ENCODE data around the gene ERF. TPM values are rescaled to one million over a fixed set of nuclear protein-coding genes. Genes with fewer than 3 reads are reported as not detected.

Gene ERF
- total and polyA plus RNA-seq, 7 donors = 18.6 to 42.8 (median 23.6) TPM

Other genes with a start within 250 kb of the ERF start
- gene GRIK5, start 184.9 kb downstream of the ERF start, total RNA-seq = 10 to 100 TPM in 3 of 4 donors, 1 to 10 TPM in 1; 8.4 to 23.3 (median 13.3) TPM
- gene GRIK5, start 184.9 kb downstream of the ERF start, polyA plus RNA-seq = 1 to 10 TPM in 1 of 3 donors, under 1 TPM in 1, not detected in 1; under 0.01 to 2.7 TPM
- gene ZNF574, start 179.0 kb downstream of the ERF start, total RNA-seq = 10 to 100 TPM; 12.5 to 14.6 (median 13.1) TPM
- gene ZNF574, start 179.0 kb downstream of the ERF start, polyA plus RNA-seq = 1 to 10 TPM; 3.0 to 9.3 (median 5.5) TPM
- gene POU2F2, start 122.7 kb downstream of the ERF start, total RNA-seq = 1 to 10 TPM; 1.2 to 3.0 (median 2.5) TPM
- gene POU2F2, start 122.7 kb downstream of the ERF start, polyA plus RNA-seq = 10 to 100 TPM in 1 of 3 donors, 1 to 10 TPM in 1, under 1 TPM in 1; 0.60 to 19.0 (median 1.6) TPM
- gene DEDD2, start 37.5 kb downstream of the ERF start, total RNA-seq = 10 to 100 TPM; 28.5 to 41.3 (median 36.3) TPM
- gene DEDD2, start 37.5 kb downstream of the ERF start, polyA plus RNA-seq = 10 to 100 TPM; 42.2 to 87.6 (median 49.9) TPM
- 1 to 10 TPM; 2.2 to 6.1 (median 4.3) TPM for gene ZNF526, start 34.8 kb downstream of the ERF start, total RNA-seq
- 1 to 10 TPM; 3.0 to 6.8 (median 3.2) TPM for gene ZNF526, start 34.8 kb downstream of the ERF start, polyA plus RNA-seq
- gene GSK3A, start 12.5 kb downstream of the ERF start, total RNA-seq = 10 to 100 TPM; 17.4 to 28.5 (median 20.5) TPM
- 10 to 100 TPM; 31.8 to 49.5 (median 49.0) TPM for gene GSK3A, start 12.5 kb downstream of the ERF start, polyA plus RNA-seq
- gene CIC, start 14.1 kb upstream of the ERF start, total RNA-seq = 10 to 100 TPM; 16.0 to 31.3 (median 24.9) TPM
- gene CIC, start 14.1 kb upstream of the ERF start, polyA plus RNA-seq = 10 to 100 TPM in 2 of 3 donors, 1 to 10 TPM in 1; 8.4 to 42.1 (median 17.3) TPM
- gene PRR19, start 47.0 kb upstream of the ERF start, total RNA-seq = not detected
- under 1 TPM in 2 of 3 donors, not detected in 1; 0.69 to 0.79 TPM for gene PRR19, start 47.0 kb upstream of the ERF start, polyA plus RNA-seq
- gene PAFAH1B3, start 47.5 kb upstream of the ERF start, total RNA-seq = 1 to 10 TPM; 5.6 to 8.6 (median 6.0) TPM
- gene PAFAH1B3, start 47.5 kb upstream of the ERF start, polyA plus RNA-seq = 10 to 100 TPM; 27.0 to 44.3 (median 27.7) TPM
- 1 to 10 TPM in 1 of 4 donors, under 1 TPM in 2, not detected in 1; 0.54 to 4.4 (median 0.71) TPM for gene TMEM145, start 58.2 kb upstream of the ERF start, total RNA-seq
- under 1 TPM in 1 of 3 donors, not detected in 2; 0.58 TPM for gene TMEM145, start 58.2 kb upstream of the ERF start, polyA plus RNA-seq
- gene MEGF8, start 70.5 kb upstream of the ERF start, total RNA-seq = 10 to 100 TPM in 2 of 4 donors, 1 to 10 TPM in 2; 5.4 to 21.6 (median 9.3) TPM
- 10 to 100 TPM in 1 of 3 donors, 1 to 10 TPM in 2; 1.8 to 13.9 (median 2.3) TPM for gene MEGF8, start 70.5 kb upstream of the ERF start, polyA plus RNA-seq
- gene CNFN, start 135.2 kb upstream of the ERF start, total RNA-seq = not detected
- gene CNFN, start 135.2 kb upstream of the ERF start, polyA plus RNA-seq = 10 to 100 TPM in 1 of 3 donors, 1 to 10 TPM in 2; 6.1 to 21.0 (median 9.7) TPM
- 10 to 100 TPM in 1 of 4 donors, 1 to 10 TPM in 3; 1.6 to 38.5 (median 7.5) TPM for gene LIPE, start 172.3 kb upstream of the ERF start, total RNA-seq
- gene LIPE, start 172.3 kb upstream of the ERF start, polyA plus RNA-seq = 10 to 100 TPM in 1 of 3 donors, 1 to 10 TPM in 2; 3.0 to 48.0 (median 3.9) TPM
- gene CXCL17, start 187.8 kb upstream of the ERF start, total RNA-seq = not detected
- gene CXCL17, start 187.8 kb upstream of the ERF start, polyA plus RNA-seq = 1 to 10 TPM in 1 of 3 donors, under 1 TPM in 1, not detected in 1; 0.90 to 1.2 TPM

Measured in sigmoid colon (tissue), 7 donors.